Stomach (tissue), 4 donors: ENCODE data around the gene DMXL2.

Experiments
- EP300 ChIP-seq: sonication (generic); formaldehyde crosslinking; IDR thresholded peaks from one replicate; pipeline ENCODE4 v1.6.1; 2017; ENCODE audit warnings: antibody characterized with exemption
- POLR2A ChIP-seq, 4 donors: fragments of 450-650 bp; IDR thresholded peaks; one replicate each; pipeline ENCODE4 v1.6.1; 2016; ENCODE audit warnings: antibody characterized with exemption in 4 of 4, control low read depth in 2 of 4, mild to moderate bottlenecking in 1 of 4, moderate library complexity in 1 of 4
- TF ChIP-seq, protein P1 (sequence below), 7 experiments: fragments of 450-650 bp in 4 of 7; fragments of 200-600 bp in 3 of 7; sonication (generic) in 3 of 7; IDR thresholded peaks; one replicate each; pipeline ENCODE4 v1.5.1; 2016 to 2019; ENCODE audit warnings: antibody characterized with exemption in 7 of 7, control low read depth in 2 of 7, mild to moderate bottlenecking in 1 of 7

DNA sequence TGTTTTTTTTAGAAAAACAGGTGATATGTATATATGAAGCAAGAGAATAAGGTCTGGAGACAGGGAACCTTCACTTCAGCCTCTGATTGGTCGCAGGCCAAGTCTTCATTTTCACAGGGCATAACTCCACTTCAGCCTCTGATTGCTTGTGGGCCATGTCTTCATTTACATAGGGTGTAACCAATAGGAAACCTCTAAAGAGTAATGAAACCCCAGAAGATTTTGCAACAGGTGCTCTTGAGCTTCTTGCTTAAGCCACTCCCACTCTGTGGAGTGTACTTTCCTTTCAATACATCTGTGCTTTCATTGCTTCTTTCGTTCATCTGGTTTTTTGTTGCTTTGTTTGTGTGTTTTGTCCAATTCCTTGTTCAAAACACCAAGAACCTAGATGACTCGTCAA, 36.1 kb upstream of the DMXL2 start:
- TF ChIP-seq, protein P1, sequence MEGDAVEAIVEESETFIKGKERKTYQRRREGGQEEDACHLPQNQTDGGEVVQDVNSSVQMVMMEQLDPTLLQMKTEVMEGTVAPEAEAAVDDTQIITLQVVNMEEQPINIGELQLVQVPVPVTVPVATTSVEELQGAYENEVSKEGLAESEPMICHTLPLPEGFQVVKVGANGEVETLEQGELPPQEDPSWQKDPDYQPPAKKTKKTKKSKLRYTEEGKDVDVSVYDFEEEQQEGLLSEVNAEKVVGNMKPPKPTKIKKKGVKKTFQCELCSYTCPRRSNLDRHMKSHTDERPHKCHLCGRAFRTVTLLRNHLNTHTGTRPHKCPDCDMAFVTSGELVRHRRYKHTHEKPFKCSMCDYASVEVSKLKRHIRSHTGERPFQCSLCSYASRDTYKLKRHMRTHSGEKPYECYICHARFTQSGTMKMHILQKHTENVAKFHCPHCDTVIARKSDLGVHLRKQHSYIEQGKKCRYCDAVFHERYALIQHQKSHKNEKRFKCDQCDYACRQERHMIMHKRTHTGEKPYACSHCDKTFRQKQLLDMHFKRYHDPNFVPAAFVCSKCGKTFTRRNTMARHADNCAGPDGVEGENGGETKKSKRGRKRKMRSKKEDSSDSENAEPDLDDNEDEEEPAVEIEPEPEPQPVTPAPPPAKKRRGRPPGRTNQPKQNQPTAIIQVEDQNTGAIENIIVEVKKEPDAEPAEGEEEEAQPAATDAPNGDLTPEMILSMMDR (IDR thresholded peaks at IDR 0.05), result no peak
- TF ChIP-seq POLR2A (IDR thresholded peaks at IDR 0.05), result no peak
- TF ChIP-seq EP300, result no peak
